HG02759 (cell line): Measurements from ENCODE around the gene NGF.

Source experiments
- ATAC-seq: cut with Tn5 transposase; IDR thresholded peaks from one replicate; pipeline ENCODE4 v1.9.1; 2021; ENCODE audit warnings: mild to moderate bottlenecking, moderate library complexity; ENCODE audit not compliant: unreplicated experiment

The NGF gene

GRCh38 chr1:115337276-115337632, 795 bp downstream of the NGF start:
- no peak for ATAC-seq

GRCh38 chr1:115336741-115337140, 1.3 kb downstream of the NGF start:
- no peak for ATAC-seq

- ATAC-seq, result no peak
Observed at GRCh38 chr1:115332813-115333608, 5.0 kb downstream of the NGF start.

GRCh38 chr1:115331558-115332331, 6.3 kb downstream of the NGF start:
- no peak for ATAC-seq

GRCh38 chr1:115330480-115331013, 7.5 kb downstream of the NGF start:
- ATAC-seq, result no peak

GRCh38 chr1:115329965-115330364, 8.1 kb downstream of the NGF start:
- no peak for ATAC-seq

- ATAC-seq, result no peak
Observed at GRCh38 chr1:115327270-115327669, 10.8 kb downstream of the NGF start.

GRCh38 chr1:115326419-115326818, 11.6 kb downstream of the NGF start:
- no peak for ATAC-seq

GRCh38 chr1:115325874-115326273, 12.2 kb downstream of the NGF start:
- no peak for ATAC-seq

GRCh38 chr1:115324649-115325420, 13.2 kb downstream of the NGF start:
- ATAC-seq, result no peak

GRCh38 chr1:115323366-115324004, 14.6 kb downstream of the NGF start:
- ATAC-seq, result no peak

- no peak for ATAC-seq
Observed at GRCh38 chr1:115322631-115323030, 15.4 kb downstream of the NGF start.

- no peak for ATAC-seq
Observed at GRCh38 chr1:115320377-115320776, 17.7 kb downstream of the NGF start.

- no peak for ATAC-seq
Observed at GRCh38 chr1:115319706-115320105, 18.3 kb downstream of the NGF start.

GRCh38 chr1:115317101-115318012, 20.7 kb downstream of the NGF start:
- ATAC-seq, result no peak

- no peak for ATAC-seq
Observed at GRCh38 chr1:115314765-115315164, 23.3 kb downstream of the NGF start.

GRCh38 chr1:115314092-115314491, 24.0 kb downstream of the NGF start:
- no peak for ATAC-seq

GRCh38 chr1:115313182-115313581, 24.9 kb downstream of the NGF start:
- no peak for ATAC-seq

GRCh38 chr1:115312742-115313141, 25.3 kb downstream of the NGF start:
- no peak for ATAC-seq

- ATAC-seq, result no peak
Observed at GRCh38 chr1:115311474-115311989, 26.5 kb downstream of the NGF start.
